Right ventricle myocardium superior (tissue), 1 donor: ENCODE data around the gene SH3RF2. TPM values are rescaled to one million over a fixed set of nuclear protein-coding genes. Genes with fewer than 3 reads are reported as not detected.

Experiments used
- ATAC-seq: fragments of 200-7000 bp; cut with Tn5 transposase; one replicate; pipeline ENCODE4 v1.9.1; 2020; ENCODE audit warnings: mild to moderate bottlenecking; ENCODE audit not compliant: poor library complexity
- DNase-seq: peaks from one replicate; pipeline ENCODE4 v3.0.0-alpha.2; 2020
- intact Hi-C: fragments of 100-400 bp; cut with DNase I; formaldehyde crosslinking; loops from one replicate; pipeline ENCODE4 v1.11.2; 2022
- total RNA-seq: library from RNA; stranded (reverse); fragmentation: NEBNext Ultra II Directional; extraction: Animal tissue kit (Norgen Biotek cat#: 25700); gene quantifications from one replicate; pipeline ENCODE4 v1.2.1, GENCODE V29; 2021
- donor health status: DM: no; HTN: yes; CAD: no; lungs with severe emphysema.

Gene SH3RF2
- total RNA-seq, 1 donor from 2014 or later: 309 TPM

- ATAC-seq (no peak), DNase-seq (no peak)
- intact Hi-C loops: no loop called here
These were observed 17.0 kb upstream of the SH3RF2 start for GRCh38 chr5:145919413-145919812.

DNA sequence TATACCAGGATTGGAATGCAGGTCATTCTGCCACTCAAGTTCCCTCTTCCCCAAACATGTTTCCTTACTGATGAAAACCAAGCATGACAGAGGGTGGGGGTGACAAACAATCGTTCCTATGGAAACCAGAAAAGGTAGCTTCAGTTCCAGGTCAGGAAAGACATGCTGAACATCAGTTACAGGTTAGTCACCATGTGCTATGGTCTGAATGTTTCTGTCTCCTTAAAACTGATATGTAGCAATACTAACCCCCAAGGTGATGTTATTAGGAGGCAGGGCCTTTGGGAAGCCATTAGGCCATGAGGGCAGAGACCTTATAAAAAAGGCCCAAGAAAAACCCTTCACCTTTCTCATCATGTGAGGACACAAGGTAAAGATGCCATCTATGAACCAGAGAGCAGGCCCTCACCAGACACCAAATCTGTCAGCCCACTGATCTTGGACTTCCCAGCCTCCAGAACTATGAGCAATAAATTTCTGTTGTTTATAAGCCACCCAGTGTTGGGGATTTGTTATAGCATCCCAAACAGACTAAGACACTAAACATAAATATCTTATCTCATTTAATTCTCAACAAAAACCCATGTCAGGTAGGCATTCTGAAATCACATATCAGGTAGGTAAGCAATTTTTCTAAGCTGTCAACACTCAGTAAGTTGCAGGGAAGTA lies 15.7 kb upstream of the SH3RF2 start:
- intact Hi-C loops: no loop called here
- ATAC-seq: no peak
- no peak for DNase-seq

DNA sequence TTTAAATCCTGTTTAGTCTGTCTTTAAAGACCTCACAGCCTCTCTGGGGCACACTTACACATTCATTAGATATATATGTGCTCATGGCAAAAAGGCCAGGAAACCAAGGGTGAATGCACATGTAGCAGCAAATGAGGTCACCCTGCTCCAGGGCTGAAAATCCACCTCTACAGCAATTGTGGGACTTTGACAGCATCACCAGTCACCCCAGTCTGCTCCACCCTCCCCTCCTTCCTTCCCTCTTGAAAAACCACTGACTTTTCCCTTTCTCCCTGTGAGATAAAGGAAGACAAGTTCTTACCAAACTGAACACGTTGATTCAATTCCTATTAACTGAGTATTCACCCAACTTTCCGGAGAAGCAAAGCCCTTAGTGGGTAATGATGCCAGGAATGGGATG lies 15.2 kb upstream of the SH3RF2 start:
- ATAC-seq: no peak
- no peak for DNase-seq
- intact Hi-C loops: no loop called here

DNA sequence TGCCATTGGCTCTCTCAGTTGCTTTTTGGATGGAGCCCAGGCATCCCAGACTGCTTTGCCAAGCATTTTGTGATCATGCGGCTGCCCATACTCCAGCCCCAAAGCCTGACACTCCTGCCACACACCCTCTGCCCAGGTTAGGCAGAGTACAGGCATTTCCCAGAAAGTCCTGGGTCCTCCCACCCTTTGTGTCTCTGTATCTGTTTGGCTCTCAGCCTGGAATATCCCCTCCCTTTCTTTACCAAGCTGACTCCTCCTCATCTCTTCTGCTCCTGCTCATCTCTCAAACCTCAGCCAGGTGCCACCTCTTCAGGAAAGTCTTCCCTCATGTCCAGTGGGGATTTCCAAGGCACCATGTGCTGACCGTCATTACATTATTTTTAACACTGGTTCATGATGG lies 14.3 kb upstream of the SH3RF2 start:
- DNase-seq (no peak), ATAC-seq (peak; percentile 5)
- intact Hi-C loops: no loop called here

DNA sequence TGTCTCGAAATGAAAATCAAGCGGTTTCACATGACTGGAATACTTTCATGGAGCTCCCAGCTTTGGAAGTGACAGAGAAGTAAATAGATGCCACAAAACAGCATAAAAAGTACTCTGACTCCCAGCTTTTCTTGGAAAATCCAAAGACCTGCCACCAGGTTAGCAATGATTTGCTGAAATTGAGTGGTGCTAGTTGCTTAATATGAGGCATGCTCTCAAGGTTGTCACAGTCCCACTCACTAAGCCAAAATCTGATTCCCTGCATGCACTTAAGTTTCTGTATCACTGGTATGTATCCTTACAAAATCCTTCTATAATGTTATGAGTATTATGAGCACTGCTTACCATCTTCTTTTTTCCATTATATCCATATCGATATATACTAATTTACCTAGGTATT lies 13.0 kb upstream of the SH3RF2 start:
- ATAC-seq: no peak
- intact Hi-C loops: no loop called here
- no peak for DNase-seq

DNA sequence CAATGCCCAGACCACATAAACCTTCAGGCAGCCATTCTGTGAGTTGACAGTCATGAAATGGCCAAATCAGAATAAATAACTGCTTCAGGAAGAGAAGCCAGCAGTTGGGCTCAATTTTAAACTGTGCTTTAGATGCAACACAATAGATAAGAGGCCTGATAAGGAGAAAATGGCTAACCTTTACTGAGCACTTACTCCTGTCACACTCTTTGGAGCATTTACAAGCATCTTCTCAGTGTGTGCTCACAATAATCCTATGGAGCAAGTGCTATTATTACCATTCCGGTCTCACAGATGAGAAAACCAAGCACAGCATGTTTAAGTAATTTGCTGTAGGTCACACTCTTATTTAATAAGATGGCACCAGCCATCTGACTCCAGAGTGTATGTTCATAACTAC lies 11.5 kb upstream of the SH3RF2 start:
- intact Hi-C loops: no loop called here
- no peak for DNase-seq
- ATAC-seq: no peak

DNA sequence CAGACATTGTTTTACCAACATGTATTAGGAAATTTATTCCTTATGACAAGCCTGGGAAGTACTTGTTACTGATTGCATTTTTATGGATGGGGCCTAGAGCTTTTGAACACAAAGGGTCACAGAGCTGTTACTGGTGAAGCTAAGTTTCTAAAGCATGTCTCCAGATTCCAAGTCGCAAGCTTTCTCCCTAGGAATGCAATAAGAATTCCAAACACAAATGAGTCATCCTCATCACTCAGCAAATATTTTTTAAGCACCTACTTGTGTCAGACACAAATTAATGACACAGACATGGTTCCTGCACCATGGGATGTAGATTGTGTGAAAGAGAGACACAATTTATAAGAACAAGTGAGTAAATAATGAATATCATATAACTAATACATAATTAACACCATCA lies 11.0 kb upstream of the SH3RF2 start:
- intact Hi-C loops: no loop called here
- ATAC-seq (peak; percentile 48), DNase-seq (no peak)

- intact Hi-C loops: no loop called here
- ATAC-seq (peak; percentile 65), DNase-seq (no peak)
These were observed 10.6 kb upstream of the SH3RF2 start for GRCh38 chr5:145925803-145926202.

DNA sequence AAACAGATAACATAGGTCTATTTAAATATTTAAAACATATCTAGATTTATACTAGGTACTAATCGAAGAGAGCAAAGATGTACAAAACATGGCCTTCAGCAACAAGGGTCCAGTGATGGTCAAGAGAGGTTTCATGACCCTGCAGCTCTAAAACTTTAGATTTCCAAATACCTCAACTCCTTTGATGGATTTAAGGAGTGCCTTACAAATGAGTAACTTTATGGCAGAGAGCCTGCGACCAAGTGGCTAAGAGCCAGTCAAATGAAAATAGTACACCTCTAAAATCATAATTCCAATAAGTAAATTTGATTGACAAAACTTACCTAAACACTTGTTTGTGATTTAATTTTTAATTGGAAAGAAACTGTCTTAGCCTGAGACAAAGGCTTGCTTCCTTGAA lies 4.7 kb upstream of the SH3RF2 start:
- no peak for ATAC-seq
- intact Hi-C loops: no loop called here

GRCh38 chr5:145934276-145934675 lies 2.1 kb upstream of the SH3RF2 start:
- intact Hi-C loops: no loop called here
- DNase-seq (no peak), ATAC-seq (no peak)

More for the DNA sequence above, 4.7 kb upstream of the SH3RF2 start:
- no peak for DNase-seq

GRCh38 chr5:145937432-145938250 lies 1.3 kb downstream of the SH3RF2 start:
- DNase-seq (no peak), ATAC-seq (peak; percentile 23)
- intact Hi-C loops: no loop called here

- DNase-seq (no peak), ATAC-seq (no peak)
- intact Hi-C loops: no loop called here
These were observed 2.6 kb downstream of the SH3RF2 start for GRCh38 chr5:145938776-145939539.

DNA sequence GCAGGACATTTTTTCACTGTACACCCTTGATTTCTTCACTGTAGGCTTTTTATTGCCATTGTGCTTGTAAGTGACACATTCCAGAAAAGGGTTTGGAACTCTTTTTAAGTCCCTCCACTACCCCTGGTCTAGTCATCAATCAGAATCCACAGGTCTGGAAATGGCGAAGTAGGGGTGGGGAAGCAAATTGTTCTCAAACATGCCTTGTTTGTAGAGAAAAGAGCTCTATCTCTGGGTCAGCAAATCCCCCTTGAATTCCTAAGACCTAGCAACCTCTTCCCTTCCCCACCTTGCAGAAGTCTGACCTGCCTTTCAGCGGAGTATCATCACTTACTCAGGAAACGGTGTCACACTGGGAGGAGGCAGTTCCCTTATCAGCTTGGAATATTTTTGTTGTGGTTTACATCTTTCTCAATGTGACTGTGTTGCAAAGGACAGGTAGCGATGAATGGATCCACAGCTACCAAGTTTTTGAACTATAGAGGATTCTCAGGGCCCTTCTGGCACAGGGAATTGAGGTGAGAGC lies 3.2 kb downstream of the SH3RF2 start:
- DNase-seq (no peak), ATAC-seq (no peak)
- intact Hi-C loops: no loop called here

DNA sequence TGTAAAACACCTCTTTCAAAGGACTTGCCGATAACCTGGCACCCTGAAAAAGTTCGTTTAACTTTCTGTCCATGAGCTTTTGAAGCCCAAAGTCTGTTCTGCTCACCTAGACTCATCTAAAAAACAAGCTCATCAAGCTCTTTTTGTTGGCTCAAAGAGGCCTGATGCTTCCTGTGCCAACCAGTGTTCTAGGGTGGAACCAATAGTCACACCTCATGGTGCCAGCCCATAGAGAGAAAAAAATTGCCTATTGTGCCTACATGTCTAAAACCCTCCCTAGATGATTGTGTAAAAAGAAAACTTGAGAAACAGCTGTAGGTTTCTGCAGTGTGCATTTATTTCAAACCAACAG lies 4.7 kb downstream of the SH3RF2 start:
- DNase-seq (no peak), ATAC-seq (no peak)
- intact Hi-C loops: no loop called here

GRCh38 chr5:145941448-145942130 lies 5.2 kb downstream of the SH3RF2 start:
- ATAC-seq: no peak
- intact Hi-C loops: no loop called here
- no peak for DNase-seq

- intact Hi-C loops: no loop called here
- DNase-seq (no peak), ATAC-seq (no peak)
These were observed 5.8 kb downstream of the SH3RF2 start for GRCh38 chr5:145942201-145942600.

- no peak for ATAC-seq
- DNase-seq: no peak
- intact Hi-C loops: no loop called here
These were observed 6.4 kb downstream of the SH3RF2 start for GRCh38 chr5:145942749-145943148.

DNA sequence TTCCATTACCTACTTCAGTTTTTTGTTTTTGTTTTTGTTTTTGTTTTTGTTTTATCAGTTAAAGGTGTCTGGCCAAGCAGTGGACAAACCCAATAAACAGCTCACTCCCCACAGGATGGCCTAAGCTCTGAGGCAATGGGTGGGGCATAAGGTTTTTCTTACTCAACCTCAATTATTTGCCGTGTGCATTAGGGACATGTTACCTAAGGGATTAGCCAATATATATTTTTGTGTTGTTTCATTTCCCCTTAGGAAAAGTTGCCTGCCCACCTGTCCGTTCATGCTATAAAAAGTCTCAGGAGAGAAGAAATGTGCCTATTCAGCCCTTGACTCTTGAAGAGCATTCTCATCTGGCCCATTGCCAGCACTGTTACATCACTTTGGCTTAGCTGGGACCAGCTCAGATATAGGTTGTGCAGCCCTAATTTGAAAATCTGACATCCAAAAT lies 7.3 kb downstream of the SH3RF2 start:
- ATAC-seq: no peak
- DNase-seq: no peak

DNA sequence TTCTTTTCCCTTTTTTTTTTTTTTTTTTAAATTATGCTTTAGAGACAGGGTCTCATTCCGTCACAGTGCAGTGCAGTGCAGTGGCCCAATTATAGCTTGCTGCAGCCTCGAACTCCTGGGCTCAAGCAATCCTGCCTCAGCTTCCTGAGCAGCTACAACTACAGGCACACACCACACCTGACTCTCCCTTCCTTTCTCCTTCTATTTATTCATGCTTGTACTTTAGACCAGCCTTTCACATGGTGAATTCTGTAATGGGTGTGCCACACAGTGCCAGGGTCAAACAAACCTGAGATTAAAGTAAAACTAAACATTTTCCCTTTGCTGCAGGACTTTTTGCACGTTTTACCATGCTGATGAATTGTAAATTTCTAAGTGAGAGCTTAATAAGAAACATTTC lies 8.0 kb downstream of the SH3RF2 start:
- intact Hi-C loops: no loop called here
- DNase-seq (no peak), ATAC-seq (no peak)

More for the DNA sequence above, 7.3 kb downstream of the SH3RF2 start:
- intact Hi-C loops: no loop called here
